ENCODE results near the gene ZNF558. TPM values are rescaled to one million over a fixed set of nuclear protein-coding genes. Genes with fewer than 3 reads are reported as not detected.

The ZNF558 gene
- total and polyA plus RNA-seq, 2 of the 8 experiments (the other 6 are each of a cell fraction or from before 2014, with no cell fraction given): 4.3 to 14.3 TPM

DNA sequence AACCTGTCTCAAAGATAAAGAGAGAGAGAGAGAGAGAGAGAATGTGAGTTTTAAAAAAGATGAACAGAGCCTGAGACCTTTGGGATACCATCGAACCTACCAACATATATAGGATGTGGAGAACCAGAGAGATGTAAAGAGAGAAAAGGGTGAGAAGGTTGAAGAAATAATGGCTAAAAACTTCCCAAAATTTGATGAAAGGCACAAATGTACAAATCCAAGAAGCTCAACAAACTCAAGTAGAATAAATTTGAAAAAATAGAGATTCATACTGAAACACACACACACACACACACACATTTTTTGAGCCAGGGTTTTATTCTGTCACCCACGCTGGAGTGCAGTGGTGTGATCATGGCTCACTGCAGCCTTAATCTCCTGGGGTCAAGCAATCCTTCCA is 16.3 kb downstream of the ZNF558 start:
- no peak overlapping the region for H4K91ac ChIP-seq (replicated peaks; ENCODE audit: insufficient read length, low read length)
- H2BK20ac ChIP-seq (ENCODE audit: low read length): no peak overlapping the region
- H4K8ac ChIP-seq (ENCODE audit: extremely low read depth, insufficient read depth, low read length): no peak overlapping the region
- no peak overlapping the region for H2AK5ac ChIP-seq (ENCODE audit: low read depth, low read length)
- no peaks in the 10 kb centered on the region for H3K27me3 ChIP-seq (replicated peaks in 1 of 4; ENCODE audit: control insufficient read depth in 3 of 4, extremely low read depth in 1 of 4, insufficient read depth in 3 of 4, low read length in 3 of 4)
- H3K4me2 ChIP-seq (ENCODE audit: insufficient read depth in 1 of 2, low read depth in 2 of 2, low read length in 2 of 2): no peak overlapping the region
- TF ChIP-seq GTF2F1 (IDR thresholded peaks at IDR 0.05; ENCODE audit: borderline replicate concordance, low read depth, low read length): no peak
- no peak for TF ChIP-seq FOSL1 (IDR thresholded peaks at IDR 0.05; ENCODE audit: insufficient read depth, low read depth, low read length)
- no peak for TF ChIP-seq TAF7 (optimal IDR thresholded peaks at IDR 0.05; ENCODE audit: borderline replicate concordance, low read depth, low read length)
- no peak for TF ChIP-seq SIX5 (IDR thresholded peaks at IDR 0.05; ENCODE audit: low read depth, low read length)
- TF ChIP-seq CEBPB (IDR thresholded peaks at IDR 0.05; ENCODE audit: low read depth, low read length): no peak
- TF ChIP-seq BRCA1 (IDR thresholded peaks at IDR 0.05; ENCODE audit: low read depth, low read length): no peak
- TF ChIP-seq CHD2 (IDR thresholded peaks at IDR 0.05; ENCODE audit: low read length): no peak
- TF ChIP-seq TCF12 (IDR thresholded peaks at IDR 0.05; ENCODE audit: low read depth, low read length): no peak
- no peak for TF ChIP-seq EP300 (IDR thresholded peaks at IDR 0.05; ENCODE audit: borderline replicate concordance in 1 of 2, low read depth in 2 of 2, low read length in 2 of 2)
- TF ChIP-seq BACH1 (IDR thresholded peaks at IDR 0.05; ENCODE audit: low read length): no peak
- no peak for TF ChIP-seq GABPA (IDR thresholded peaks at IDR 0.05; ENCODE audit: borderline replicate concordance, insufficient read depth, low read length)
- no peak for TF ChIP-seq KDM4A (IDR thresholded peaks at IDR 0.05; ENCODE audit: low read depth, low read length, severe bottlenecking)
- no peak for TF ChIP-seq KDM5A (IDR thresholded peaks at IDR 0.05; ENCODE audit: low read length)
- no peaks in the 10 kb centered on the region for H4K20me1 ChIP-seq (replicated peaks in 1 of 2; ENCODE audit: control insufficient read depth in 1 of 2, insufficient read depth in 2 of 2, low read length in 2 of 2)
- H2AFZ ChIP-seq (ENCODE audit: low read length): no peak overlapping the region
- no peak overlapping the region for H3K4ac ChIP-seq (replicated peaks; ENCODE audit: insufficient read length, low read depth, low read length)
- DNase-seq (ENCODE audit: low read depth in 1 of 2, low spot score in 2 of 2) (no peak), FAIRE-seq (no peak)
- H3K4me1 ChIP-seq (replicated peaks in 1 of 4; ENCODE audit: control insufficient read depth in 3 of 4, insufficient read depth in 4 of 4, low read length in 3 of 4): no peaks in the 10 kb centered on the region
- no peak overlapping the region for H2BK12ac ChIP-seq (ENCODE audit: low read depth, low read length)
- H4K5ac ChIP-seq (ENCODE audit: insufficient read length, low read depth, low read length): no peak overlapping the region
- H3K9ac ChIP-seq (replicated peaks in 1 of 4; ENCODE audit: extremely low read depth in 1 of 4, low read depth in 3 of 4, low read length in 3 of 4): no peak overlapping the region
- no peak overlapping the region for H2BK5ac ChIP-seq (ENCODE audit: low read depth, low read length)
- H2BK15ac ChIP-seq (ENCODE audit: low read length): no peak overlapping the region
- peaks cover 65 to 74% of the 10 kb centered on the region in 2 experiments for H3K9me3 ChIP-seq (ENCODE audit: insufficient read depth in 2 of 2, low read depth in 1 of 2, low read length in 1 of 2)
- no peaks in the 10 kb centered on the region for H3K79me2 ChIP-seq (ENCODE audit: control insufficient read depth in 1 of 2, insufficient read depth in 2 of 2, low read length in 2 of 2)
- 91% methylated on average over 2 of the region's 2 CpGs; no CpG with 5 or more reads in 1 of the 2 experiments for WGBS, 2 experiments (ENCODE audit: extremely low coverage in 1 of 2, insufficient coverage in 1 of 2, insufficient read length in 1 of 2, insufficient replicate concordance in 2 of 2, low coverage in 1 of 2, low lambda C conversion rate in 2 of 2, missing lambda C conversion rate in 1 of 2)
- CTCF ChIA-PET (ENCODE audit: partially characterized antibody): no interaction called here
- H3K56ac ChIP-seq (replicated peaks; ENCODE audit: insufficient read length, low read depth, low read length): no peak overlapping the region
- H3K18ac ChIP-seq (ENCODE audit: extremely low read depth, low read length): no peak overlapping the region
- H3K14ac ChIP-seq (ENCODE audit: insufficient read length): no peak overlapping the region
- no peak overlapping the region for H3K4me3 ChIP-seq (ENCODE audit: extremely low read depth in 1 of 4, insufficient read depth in 2 of 4, low read depth in 3 of 4, low read length in 4 of 4)
- H3K27ac ChIP-seq (ENCODE audit: low read depth, low read length): no peak overlapping the region
- no peaks in the 10 kb centered on the region for H3K79me1 ChIP-seq (ENCODE audit: low read depth, low read length)
- POLR2A ChIA-PET (ENCODE audit: partially characterized antibody): no interaction called here
- H3K23ac ChIP-seq (ENCODE audit: insufficient read length): no peak overlapping the region
- H3K36me3 ChIP-seq (ENCODE audit: control insufficient read depth in 2 of 4, insufficient read depth in 4 of 4, low read length in 3 of 4): peaks cover 10 to 94% (median 44%) of the 10 kb centered on the region in 4 experiments
- no peaks in the 10 kb centered on the region for H3K23me2 ChIP-seq (ENCODE audit: low read depth, low read length)
- no peak overlapping the region for H2BK120ac ChIP-seq (replicated peaks; ENCODE audit: low read depth, low read length)
